Activated T-cell treated with anti-CD3 and anti-CD28 coated beads for 4 hours (primary cell): ENCODE data around the gene ZBED2.
"Not testable (repeated sequence)": the region's sequence is repeated elsewhere in the genome, so short reads cannot be mapped to it uniquely, and the experiment has no call there.

Source experiments
- DNase-seq: peaks from one replicate; pipeline ENCODE4 v3.0.0-alpha.2; 2020

ZBED2 gene

DNA sequence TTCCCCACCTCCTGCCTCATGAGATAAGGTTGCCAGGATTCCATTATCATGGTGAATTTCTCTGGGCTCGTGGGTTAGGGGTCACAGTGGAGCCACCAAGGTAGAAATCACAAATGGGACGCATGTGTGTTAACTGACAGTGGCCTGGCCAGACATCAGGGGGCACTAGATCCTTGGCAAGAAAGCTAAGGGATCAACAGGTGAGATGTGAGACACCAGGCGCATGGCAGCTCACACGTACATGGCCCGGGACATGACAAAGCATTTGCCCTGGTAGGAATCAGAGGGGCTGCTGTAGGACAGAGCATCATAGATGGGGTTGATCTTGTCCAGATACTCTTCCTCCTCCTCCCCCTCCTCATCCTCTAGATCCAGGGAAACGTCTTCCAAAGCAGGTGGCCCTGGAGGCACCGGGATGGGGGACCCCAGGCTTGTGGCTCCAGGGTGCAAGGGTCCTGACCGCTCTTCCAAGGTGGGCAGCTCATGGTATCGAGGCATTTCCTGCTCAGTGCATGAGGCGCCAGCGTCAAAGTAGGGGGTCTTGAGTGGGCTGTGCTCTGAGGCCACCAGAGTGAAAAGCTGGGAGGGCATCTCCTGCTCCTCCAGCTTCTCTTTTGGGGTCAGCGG is 24.6 kb downstream of the ZBED2 start:
- DNase-seq = no peak

DNA sequence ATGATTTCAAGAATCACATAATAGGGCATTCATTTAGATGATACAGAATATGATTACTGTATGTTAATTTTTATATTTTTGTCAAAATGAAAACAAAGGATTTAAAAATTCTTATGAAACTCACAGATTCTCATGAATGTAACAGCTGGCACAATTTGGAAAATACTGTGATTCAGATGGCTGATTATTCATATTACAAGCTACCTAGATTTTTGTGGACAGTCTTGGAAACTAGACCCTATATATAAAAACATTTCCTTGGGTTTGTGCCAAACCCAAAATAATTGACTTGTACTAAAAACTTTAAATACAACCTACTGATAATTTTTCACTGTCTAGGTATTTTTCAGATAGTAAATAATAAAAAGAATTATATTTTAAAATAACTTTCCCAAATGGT is 26.2 kb downstream of the ZBED2 start:
- DNase-seq = no peak

DNA sequence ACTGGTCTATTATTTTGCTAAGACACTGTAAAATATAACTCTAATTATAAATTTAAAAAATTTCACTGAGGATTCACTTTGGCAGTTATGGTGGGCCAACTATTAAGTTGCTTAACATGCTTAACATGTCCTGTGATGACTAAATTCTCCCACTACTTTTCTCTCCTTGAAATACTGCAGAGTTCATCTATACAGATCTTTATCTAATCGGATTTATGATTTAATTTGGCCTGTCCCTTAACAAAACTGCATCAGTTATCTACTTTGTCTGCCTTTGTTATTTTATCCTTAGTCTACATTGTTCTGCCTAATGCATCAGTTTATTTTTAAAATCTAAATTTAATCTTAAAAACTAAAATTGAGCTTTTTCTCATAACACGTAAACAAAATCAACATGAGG is 26.8 kb downstream of the ZBED2 start:
- no peak for DNase-seq

DNA sequence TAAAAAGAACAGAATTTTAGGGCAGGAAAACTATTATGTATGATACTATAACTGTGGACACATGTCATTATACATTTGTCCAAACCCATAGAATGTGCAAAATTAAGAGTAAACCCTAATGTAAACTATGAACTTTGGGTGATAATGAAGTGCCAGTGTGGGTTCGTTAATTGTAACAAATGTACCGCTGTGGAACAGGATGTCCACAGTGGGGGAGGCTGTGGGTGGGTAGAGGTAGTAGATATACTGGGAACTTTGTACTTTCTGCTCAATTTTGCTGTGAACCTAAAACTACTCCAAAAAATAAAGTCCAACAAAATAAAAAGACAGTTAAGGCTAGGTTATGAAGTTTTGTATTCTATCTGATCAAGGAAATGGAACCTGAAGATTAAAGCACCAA is 28.3 kb downstream of the ZBED2 start:
- DNase-seq = no peak

DNA sequence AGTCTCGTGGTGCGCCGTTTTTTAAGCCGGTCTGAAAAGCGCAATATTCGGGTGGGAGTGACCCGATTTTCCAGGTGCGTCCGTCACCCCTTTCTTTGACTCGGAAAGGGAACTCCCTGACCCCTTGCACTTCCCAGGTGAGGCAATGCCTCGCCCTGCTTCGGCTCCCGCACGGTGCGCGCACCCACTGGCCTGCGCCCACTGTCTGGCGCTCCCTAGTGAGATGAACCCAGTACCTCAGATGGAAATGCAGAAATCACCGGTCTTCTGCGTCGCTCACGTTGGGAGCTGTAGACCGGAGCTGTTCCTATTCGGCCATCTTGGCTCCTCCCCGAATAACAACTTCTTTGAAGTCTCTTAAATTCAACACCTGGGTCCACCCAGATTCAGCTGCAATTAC is 33.2 kb downstream of the ZBED2 start:
- not testable (repeated sequence) for DNase-seq

DNA sequence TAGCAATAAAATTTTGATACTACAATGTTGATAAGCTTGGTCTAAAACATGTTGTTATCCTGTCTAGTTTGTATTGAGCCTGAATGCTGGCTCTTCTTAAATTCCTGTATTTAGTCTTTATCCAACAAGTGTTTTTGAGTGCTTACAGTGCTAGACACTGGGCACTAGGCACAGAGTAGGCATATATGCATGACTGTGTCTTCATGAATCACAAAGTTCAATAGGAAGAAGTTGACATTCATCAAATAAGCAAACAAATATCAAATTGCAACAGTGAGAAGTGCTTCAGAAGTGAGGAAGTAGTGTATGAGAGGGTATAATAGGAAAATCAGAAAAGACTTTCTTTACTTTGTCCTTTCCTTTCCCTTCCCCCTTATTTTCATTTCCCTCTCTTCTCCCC is 46.4 kb downstream of the ZBED2 start:
- DNase-seq = no peak

DNA sequence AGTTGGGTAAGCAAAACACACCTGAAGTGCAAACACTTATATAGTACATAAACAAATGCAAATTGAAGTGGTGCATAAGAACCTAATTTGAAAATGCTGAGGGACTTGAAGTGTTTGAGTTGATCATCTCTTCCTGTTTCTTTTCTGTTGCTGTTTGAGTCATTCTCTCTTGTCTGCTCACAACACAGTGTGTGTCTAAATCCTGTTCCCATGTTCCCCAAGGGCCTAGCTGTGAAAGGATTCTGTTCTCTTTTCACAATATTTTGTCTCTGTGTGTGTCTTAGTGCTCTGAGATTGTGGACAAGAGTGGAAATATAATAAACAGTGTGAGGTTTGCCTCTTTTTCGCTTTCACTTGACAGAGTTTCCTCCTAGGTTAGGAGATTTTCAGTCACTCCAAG is 47.1 kb downstream of the ZBED2 start:
- DNase-seq = no peak

DNA sequence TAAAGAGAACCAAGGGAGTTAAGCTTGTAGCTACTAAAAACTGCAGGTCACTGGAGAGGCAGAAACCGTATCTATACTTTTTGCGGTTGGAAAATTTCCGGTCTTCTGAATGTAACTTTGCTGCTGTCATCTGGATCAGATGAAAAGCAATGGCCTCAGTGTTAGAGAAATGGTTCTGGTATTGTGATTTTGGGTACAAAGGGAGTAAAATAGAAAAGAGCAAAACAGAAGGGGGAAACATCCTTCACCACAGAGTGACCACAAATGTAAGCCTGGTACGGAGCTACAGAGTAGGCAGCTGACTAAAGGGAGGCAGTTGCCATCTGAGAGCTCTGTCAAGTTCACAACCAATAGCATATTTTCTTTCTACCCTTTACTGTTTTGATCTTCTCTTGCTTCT is 47.5 kb downstream of the ZBED2 start:
- DNase-seq = no peak

DNA sequence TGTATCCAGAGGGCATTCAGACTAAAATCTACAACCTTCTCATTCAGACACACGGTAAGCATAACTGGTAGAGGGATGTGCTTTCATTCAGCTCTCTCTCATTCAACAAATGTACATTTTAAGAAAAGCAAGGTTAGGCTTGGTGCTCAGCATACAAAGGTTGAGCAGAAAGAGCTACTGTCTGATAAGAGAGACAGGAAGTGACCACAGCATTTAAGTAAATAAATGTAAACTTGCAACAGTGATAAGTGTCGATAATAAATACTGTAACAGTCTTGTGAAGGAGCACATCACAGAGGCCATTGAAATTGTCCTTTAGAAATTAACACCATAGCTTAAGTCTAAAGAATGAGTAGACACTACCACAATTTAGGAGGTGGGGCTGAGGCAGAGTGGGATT is 49.8 kb downstream of the ZBED2 start:
- no peak for DNase-seq
